H1 (cell line): ENCODE results near the gene SRP9. TPM values are rescaled to one million over a fixed set of nuclear protein-coding genes. Genes with fewer than 3 reads are reported as not detected.

Source experiments
- CHD7 ChIP-seq: fragments of 300-600 bp; sonication (generic); IDR thresholded peaks from 2 replicates; pipeline ENCODE4 v1.7.1; 2012; ENCODE audit warnings: low read length, moderate library complexity, mild to moderate bottlenecking, inconsistent platforms; ENCODE audit not compliant: insufficient replicate concordance
- polyA plus RNA-seq, 7 experiments: library from polyadenylated mRNA; depleted of rRNA in 3 of 7; stranded (reverse) in 5 of 7; unstranded in 2 of 7; fragments of >200 nt in 5 of 7; fragments of 200-250 nt in 2 of 7; gene quantifications; 1 replicate in 5 of 7; 2 replicates in 1 of 7; 4 replicates in 1 of 7; pipeline versions ENCODE4 v1.2.1 to v1.2.3, GENCODE V29; 2011 to 2013; ENCODE audit warnings: missing spikeins in 2 of 7, mixed read lengths in 2 of 7
- total RNA-seq: library from RNA; stranded (reverse); fragmentation: NEBNext Ultra II Directional; extraction: Animal tissue kit (Norgen Biotek cat#: 25700); gene quantifications from 2 replicates; pipeline ENCODE4 v1.2.1, GENCODE V29; 2021

SRP9 gene
- total and polyA plus RNA-seq, 2 of the 8 experiments (the other 6 are each of a cell fraction or from before 2014, with no cell fraction given): 446 to 572 TPM

- TF ChIP-seq CHD7: no peak
Measured at GRCh38 chr1:225762002-225762441, 15.6 kb upstream of the SRP9 start (continued).
